ENCODE measurements around the gene EMID1. TPM values are rescaled to one million over a fixed set of nuclear protein-coding genes. Genes with fewer than 3 reads are reported as not detected.

The EMID1 gene
- total RNA-seq, 2 donors from 2014 or later, result 0.14 TPM; not detected in 1

GRCh38 chr22:29208879-29209623 is 3.4 kb downstream of the EMID1 start:
- Mint-ChIP-seq H3K9me3 (no peaks in the 10 kb centered on the region), H3K4me3 (no peak overlapping the region)

GRCh38 chr22:29209624-29209929 is 3.9 kb downstream of the EMID1 start:
- Mint-ChIP-seq H3K36me3 (ENCODE audit: insufficient read depth in 2 of 2) (no peaks in the 10 kb centered on the region), H3K27ac (no peak overlapping the region), H3K9me3 (no peaks in the 10 kb centered on the region), H3K4me3 (no peak overlapping the region), H3K27me3 (ENCODE audit: low read depth) (peaks cover 28% of the 10 kb centered on the region), H3K4me1 (ENCODE audit: low read depth) (peaks cover 5% of the 10 kb centered on the region)
- DNase-seq (no peak), ATAC-seq (replicated peaks in 1 of 2) (no peak)

More at GRCh38 chr22:29208879-29209623, 3.4 kb downstream of the EMID1 start:
- Mint-ChIP-seq H3K27me3 (ENCODE audit: low read depth) (peaks cover 33% of the 10 kb centered on the region), H3K36me3 (ENCODE audit: insufficient read depth in 2 of 2) (no peaks in the 10 kb centered on the region), H3K4me1 (ENCODE audit: low read depth) (peaks cover 8% of the 10 kb centered on the region), H3K27ac (no peak overlapping the region)
- DNase-seq (no peak), ATAC-seq (replicated peaks in 1 of 2) (no peak)

GRCh38 chr22:29211066-29211465 is 5.4 kb downstream of the EMID1 start:
- Mint-ChIP-seq H3K36me3 (ENCODE audit: insufficient read depth in 2 of 2) (no peaks in the 10 kb centered on the region), H3K27me3 (ENCODE audit: low read depth) (peaks cover 18% of the 10 kb centered on the region), H3K27ac (no peak overlapping the region), H3K4me3 (no peak overlapping the region), H3K4me1 (ENCODE audit: low read depth) (peaks cover 5% of the 10 kb centered on the region), H3K9me3 (no peaks in the 10 kb centered on the region)
- no peak for ATAC-seq (replicated peaks in 1 of 2)
- no peak for DNase-seq

GRCh38 chr22:29211466-29211865 is 5.8 kb downstream of the EMID1 start:
- H3K9me3 Mint-ChIP-seq, result no peaks in the 10 kb centered on the region
- H3K27ac Mint-ChIP-seq, result no peak overlapping the region

GRCh38 chr22:29212743-29213142 is 7.0 kb downstream of the EMID1 start:
- no peak for DNase-seq
- no peak overlapping the region for H3K27ac Mint-ChIP-seq
- peaks cover 1% of the 10 kb centered on the region for H3K27me3 Mint-ChIP-seq (ENCODE audit: low read depth)

More at GRCh38 chr22:29211466-29211865, 5.8 kb downstream of the EMID1 start:
- Mint-ChIP-seq H3K36me3 (ENCODE audit: insufficient read depth in 2 of 2) (no peaks in the 10 kb centered on the region), H3K4me1 (ENCODE audit: low read depth) (peaks cover 2% of the 10 kb centered on the region), H3K4me3 (no peak overlapping the region), H3K27me3 (ENCODE audit: low read depth) (peaks cover 14% of the 10 kb centered on the region)
- no peak for DNase-seq
- no peak for ATAC-seq (replicated peaks in 1 of 2)

GRCh38 chr22:29213493-29213892 is 7.8 kb downstream of the EMID1 start:
- Mint-ChIP-seq H3K4me3 (no peak overlapping the region), H3K27ac (no peak overlapping the region), H3K9me3 (no peaks in the 10 kb centered on the region), H3K36me3 (ENCODE audit: insufficient read depth in 2 of 2) (no peaks in the 10 kb centered on the region), H3K27me3 (ENCODE audit: low read depth) (no peaks in the 10 kb centered on the region), H3K4me1 (ENCODE audit: low read depth) (no peaks in the 10 kb centered on the region)
- no peak for ATAC-seq (replicated peaks in 1 of 2)
- no peak for DNase-seq

More at GRCh38 chr22:29212743-29213142, 7.0 kb downstream of the EMID1 start:
- Mint-ChIP-seq H3K36me3 (ENCODE audit: insufficient read depth in 2 of 2) (no peaks in the 10 kb centered on the region), H3K9me3 (no peaks in the 10 kb centered on the region), H3K4me1 (ENCODE audit: low read depth) (no peaks in the 10 kb centered on the region), H3K4me3 (no peak overlapping the region)
- no peak for ATAC-seq (replicated peaks in 1 of 2)

GRCh38 chr22:29214232-29214631 is 8.5 kb downstream of the EMID1 start:
- no peak for ATAC-seq (replicated peaks in 1 of 2)
- Mint-ChIP-seq H3K4me1 (ENCODE audit: low read depth) (no peaks in the 10 kb centered on the region), H3K36me3 (ENCODE audit: insufficient read depth in 2 of 2) (no peaks in the 10 kb centered on the region), H3K4me3 (no peak overlapping the region), H3K27me3 (ENCODE audit: low read depth) (no peaks in the 10 kb centered on the region), H3K27ac (no peak overlapping the region), H3K9me3 (no peaks in the 10 kb centered on the region)
- no peak for DNase-seq

- H3K9me3 Mint-ChIP-seq, result no peaks in the 10 kb centered on the region
- H3K27me3 Mint-ChIP-seq (ENCODE audit: low read depth), result no peaks in the 10 kb centered on the region
- no peak overlapping the region for H3K27ac Mint-ChIP-seq
- no peaks in the 10 kb centered on the region for H3K4me1 Mint-ChIP-seq (ENCODE audit: low read depth)
- H3K4me3 Mint-ChIP-seq, result no peak overlapping the region
- DNase-seq, result no peak
- peak; percentile 18 to 25 for ATAC-seq (replicated peaks in 1 of 2)
- H3K36me3 Mint-ChIP-seq (ENCODE audit: insufficient read depth in 2 of 2), result no peaks in the 10 kb centered on the region
Observed at GRCh38 chr22:29215012-29215860, 9.5 kb downstream of the EMID1 start.

- no peak overlapping the region for H3K27ac Mint-ChIP-seq
- no peaks in the 10 kb centered on the region for H3K36me3 Mint-ChIP-seq (ENCODE audit: insufficient read depth in 2 of 2)
- H3K4me1 Mint-ChIP-seq (ENCODE audit: low read depth), result no peaks in the 10 kb centered on the region
- DNase-seq (no peak), ATAC-seq (replicated peaks in 1 of 2) (peak in 1 of 2 donors; percentile 49)
- H3K4me3 Mint-ChIP-seq, result no peak overlapping the region
- H3K27me3 Mint-ChIP-seq (ENCODE audit: low read depth), result no peaks in the 10 kb centered on the region
- no peaks in the 10 kb centered on the region for H3K9me3 Mint-ChIP-seq
Observed at GRCh38 chr22:29216011-29216872, 10.5 kb downstream of the EMID1 start.

GRCh38 chr22:29216873-29217666 is 11.4 kb downstream of the EMID1 start:
- Mint-ChIP-seq H3K27me3 (ENCODE audit: low read depth) (no peaks in the 10 kb centered on the region), H3K27ac (no peak overlapping the region), H3K9me3 (no peaks in the 10 kb centered on the region), H3K4me3 (no peak overlapping the region), H3K4me1 (ENCODE audit: low read depth) (no peaks in the 10 kb centered on the region), H3K36me3 (ENCODE audit: insufficient read depth in 2 of 2) (no peaks in the 10 kb centered on the region)
- ATAC-seq (replicated peaks in 1 of 2) (no peak), DNase-seq (no peak)

- Mint-ChIP-seq H3K27me3 (ENCODE audit: low read depth) (no peaks in the 10 kb centered on the region), H3K27ac (no peak overlapping the region), H3K9me3 (no peaks in the 10 kb centered on the region), H3K4me1 (ENCODE audit: low read depth) (no peaks in the 10 kb centered on the region), H3K4me3 (no peak overlapping the region), H3K36me3 (ENCODE audit: insufficient read depth in 2 of 2) (no peaks in the 10 kb centered on the region)
- DNase-seq (no peak), ATAC-seq (replicated peaks in 1 of 2) (no peak)
Observed at GRCh38 chr22:29217827-29218757, 12.4 kb downstream of the EMID1 start.
